Glutamatergic neuron (in vitro differentiated cells): ENCODE data around the gene SEC61A2. TPM values are rescaled to one million over a fixed set of nuclear protein-coding genes. Genes with fewer than 3 reads are reported as not detected.

Experiments used
- DNase-seq: peaks from one replicate; pipeline ENCODE4 v3.0.0; 2022
- H3K27ac Mint-ChIP-seq: one replicate; pipeline ENCODE4 v1.8.0; 2020; ENCODE audit warnings: mild to moderate bottlenecking, mixed read lengths, inconsistent platforms; ENCODE audit not compliant: unreplicated experiment
- H3K27me3 Mint-ChIP-seq: one replicate; pipeline ENCODE4 v1.8.0; 2020; ENCODE audit warnings: mild to moderate bottlenecking, moderate library complexity, mixed read lengths, inconsistent platforms; ENCODE audit not compliant: unreplicated experiment
- H3K36me3 Mint-ChIP-seq: one replicate; pipeline ENCODE4 v1.8.0; 2020; ENCODE audit warnings: mild to moderate bottlenecking, mixed read lengths, inconsistent platforms; ENCODE audit not compliant: unreplicated experiment
- H3K4me1 Mint-ChIP-seq: one replicate; pipeline ENCODE4 v1.8.0; 2020; ENCODE audit warnings: mild to moderate bottlenecking, low read depth, mixed read lengths, inconsistent platforms; ENCODE audit not compliant: unreplicated experiment
- H3K4me3 Mint-ChIP-seq: one replicate; pipeline ENCODE4 v1.8.0; 2020; ENCODE audit warnings: mild to moderate bottlenecking, mixed read lengths, inconsistent platforms; ENCODE audit not compliant: unreplicated experiment
- H3K9me3 Mint-ChIP-seq: one replicate; pipeline ENCODE4 v1.8.0; 2020; ENCODE audit warnings: mild to moderate bottlenecking, moderate library complexity, mixed read lengths, inconsistent platforms; ENCODE audit not compliant: unreplicated experiment
- total RNA-seq: library from RNA; stranded (reverse); fragmentation: NEBNext Ultra II Directional; extraction: Animal tissue kit (Norgen Biotek cat#: 25700); gene quantifications from one replicate; pipeline ENCODE4 v1.2.1, GENCODE V29; 2021; ENCODE audit not compliant: unreplicated experiment
- TF ChIP-seq, protein P1 (sequence below): fragments of 200-600 bp; sonication (generic); IDR thresholded peaks from one replicate; pipeline ENCODE4 v1.5.0; 2021; ENCODE audit not compliant: partially characterized antibody, unreplicated experiment

SEC61A2 gene
- total RNA-seq, 1 donor from 2014 or later: 24.4 TPM

DNA sequence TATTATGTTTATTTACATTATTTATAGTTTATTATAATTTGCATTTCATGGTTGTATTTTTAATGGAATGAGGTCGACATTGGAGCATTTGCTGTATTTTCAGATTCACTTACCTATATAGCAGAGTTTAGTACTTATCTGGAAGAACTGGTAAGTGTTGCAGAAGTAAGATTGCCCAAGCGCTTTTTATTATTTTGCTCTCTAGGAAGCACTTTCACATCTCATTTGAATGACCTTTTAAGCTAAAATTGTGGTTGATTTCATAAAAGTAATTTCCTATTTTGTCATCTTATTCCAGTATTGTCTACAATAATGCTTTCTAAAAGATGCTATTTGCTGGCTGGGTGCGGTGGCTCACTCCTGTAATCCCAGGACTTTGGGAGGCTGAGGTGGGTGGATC is 28.6 kb downstream of the SEC61A2 start:
- H3K4me1 Mint-ChIP-seq: no peaks in the 10 kb centered on the region
- no peak overlapping the region for H3K27ac Mint-ChIP-seq
- no peak for DNase-seq
- TF ChIP-seq, protein P1, sequence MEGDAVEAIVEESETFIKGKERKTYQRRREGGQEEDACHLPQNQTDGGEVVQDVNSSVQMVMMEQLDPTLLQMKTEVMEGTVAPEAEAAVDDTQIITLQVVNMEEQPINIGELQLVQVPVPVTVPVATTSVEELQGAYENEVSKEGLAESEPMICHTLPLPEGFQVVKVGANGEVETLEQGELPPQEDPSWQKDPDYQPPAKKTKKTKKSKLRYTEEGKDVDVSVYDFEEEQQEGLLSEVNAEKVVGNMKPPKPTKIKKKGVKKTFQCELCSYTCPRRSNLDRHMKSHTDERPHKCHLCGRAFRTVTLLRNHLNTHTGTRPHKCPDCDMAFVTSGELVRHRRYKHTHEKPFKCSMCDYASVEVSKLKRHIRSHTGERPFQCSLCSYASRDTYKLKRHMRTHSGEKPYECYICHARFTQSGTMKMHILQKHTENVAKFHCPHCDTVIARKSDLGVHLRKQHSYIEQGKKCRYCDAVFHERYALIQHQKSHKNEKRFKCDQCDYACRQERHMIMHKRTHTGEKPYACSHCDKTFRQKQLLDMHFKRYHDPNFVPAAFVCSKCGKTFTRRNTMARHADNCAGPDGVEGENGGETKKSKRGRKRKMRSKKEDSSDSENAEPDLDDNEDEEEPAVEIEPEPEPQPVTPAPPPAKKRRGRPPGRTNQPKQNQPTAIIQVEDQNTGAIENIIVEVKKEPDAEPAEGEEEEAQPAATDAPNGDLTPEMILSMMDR: no peak
- H3K4me3 Mint-ChIP-seq: no peak overlapping the region
- no peaks in the 10 kb centered on the region for H3K9me3 Mint-ChIP-seq
- no peaks in the 10 kb centered on the region for H3K36me3 Mint-ChIP-seq
- H3K27me3 Mint-ChIP-seq: peaks cover under 1% of the 10 kb centered on the region

- Mint-ChIP-seq H3K36me3 (no peaks in the 10 kb centered on the region), H3K27ac (no peak overlapping the region), H3K27me3 (no peaks in the 10 kb centered on the region), H3K9me3 (no peaks in the 10 kb centered on the region), H3K4me1 (no peaks in the 10 kb centered on the region), H3K4me3 (no peak overlapping the region)
- no peak for DNase-seq
- TF ChIP-seq, protein P1: no peak
These were observed 31.2 kb downstream of the SEC61A2 start for GRCh38 chr10:12160664-12161063.

DNA sequence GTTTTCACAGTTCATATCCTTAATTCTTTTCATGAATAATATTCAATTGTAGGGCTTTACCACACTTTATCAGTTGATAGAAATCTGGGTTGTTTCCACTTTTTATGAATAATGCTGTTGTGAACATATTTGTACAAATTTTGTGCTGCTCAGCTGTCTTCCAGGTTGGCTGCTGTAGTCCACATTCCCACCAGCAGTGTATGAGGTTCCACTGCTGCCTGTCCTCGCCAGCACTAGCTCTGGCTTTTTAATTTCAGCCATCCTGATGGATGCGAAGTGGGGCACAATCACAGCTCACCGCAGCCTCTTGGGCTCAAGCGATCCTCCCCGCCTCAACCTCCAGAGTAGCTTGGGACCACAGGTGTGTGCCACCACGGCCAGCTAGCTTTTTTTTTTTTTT is 33.5 kb downstream of the SEC61A2 start:
- Mint-ChIP-seq H3K27me3 (no peaks in the 10 kb centered on the region), H3K27ac (no peak overlapping the region), H3K4me3 (no peak overlapping the region)

DNA sequence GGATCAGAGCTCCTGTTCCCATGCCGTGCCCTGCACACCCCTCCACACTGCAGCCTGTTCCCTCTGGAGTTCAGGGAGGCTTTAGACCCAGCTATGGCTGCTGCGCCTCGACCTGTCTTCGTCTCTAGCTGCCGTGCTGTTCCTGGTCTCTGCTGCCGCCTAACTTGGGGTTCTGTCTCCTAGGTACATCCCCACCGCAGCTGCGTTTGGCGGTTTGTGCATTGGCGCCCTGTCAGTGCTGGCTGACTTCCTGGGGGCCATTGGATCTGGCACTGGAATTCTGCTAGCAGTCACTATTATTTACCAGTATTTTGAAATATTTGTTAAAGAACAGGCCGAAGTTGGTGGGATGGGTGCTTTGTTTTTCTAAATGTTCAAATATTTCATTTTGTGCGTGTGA is 34.6 kb downstream of the SEC61A2 start:
- no peaks in the 10 kb centered on the region for H3K36me3 Mint-ChIP-seq
- no peak overlapping the region for H3K27ac Mint-ChIP-seq
- H3K4me3 Mint-ChIP-seq: no peak overlapping the region
- no peak for DNase-seq
- no peaks in the 10 kb centered on the region for H3K9me3 Mint-ChIP-seq
- TF ChIP-seq, protein P1: no peak
- no peaks in the 10 kb centered on the region for H3K27me3 Mint-ChIP-seq
- H3K4me1 Mint-ChIP-seq: no peaks in the 10 kb centered on the region

More for the DNA sequence above, 33.5 kb downstream of the SEC61A2 start:
- Mint-ChIP-seq H3K36me3 (no peaks in the 10 kb centered on the region), H3K4me1 (no peaks in the 10 kb centered on the region), H3K9me3 (no peaks in the 10 kb centered on the region)
- TF ChIP-seq, protein P1: no peak
- no peak for DNase-seq

DNA sequence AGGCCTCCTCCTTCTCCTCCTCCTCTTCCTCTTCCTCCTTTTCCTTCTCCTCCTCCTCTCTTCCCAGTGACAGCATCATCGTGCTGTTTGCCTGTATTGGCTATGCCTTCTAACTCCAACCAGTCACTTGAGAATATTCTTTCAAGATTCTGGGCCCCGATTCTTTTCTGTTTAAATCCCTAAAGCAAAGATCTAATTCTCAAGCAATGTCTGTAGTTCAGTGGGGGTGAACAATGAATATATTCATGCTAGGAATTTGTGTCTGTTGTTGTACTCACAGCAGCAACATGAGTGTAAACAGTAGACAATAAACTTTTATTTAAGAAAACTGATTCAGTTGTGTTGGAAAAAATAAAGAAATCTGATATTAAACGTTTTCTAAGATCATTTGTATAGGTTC is 35.6 kb downstream of the SEC61A2 start:
- Mint-ChIP-seq H3K9me3 (no peaks in the 10 kb centered on the region), H3K4me1 (no peaks in the 10 kb centered on the region)
- no peak for DNase-seq

More for the DNA sequence above, 35.6 kb downstream of the SEC61A2 start:
- no peaks in the 10 kb centered on the region for H3K36me3 Mint-ChIP-seq
- TF ChIP-seq, protein P1: no peak
- H3K27ac Mint-ChIP-seq: no peak overlapping the region
- no peaks in the 10 kb centered on the region for H3K27me3 Mint-ChIP-seq
- no peak overlapping the region for H3K4me3 Mint-ChIP-seq
